ENCODE data around the gene TMX3. TPM values are rescaled to one million over a fixed set of nuclear protein-coding genes. Genes with fewer than 3 reads are reported as not detected.
A peak's percentile ranks its signal among the peaks of the same experiment; 100 is the strongest.

The TMX3 gene
- total and polyA plus RNA-seq, 3 experiments from 2014 or later: 27.3 to 46.6 (median 39.6) TPM

GRCh38 chr18:68703326-68703725 is 11.6 kb downstream of the TMX3 start:
- POLR2A ChIA-PET: no interaction called here
- H3K4me1 Mint-ChIP-seq: peaks cover 35 to 64% (median 54%) of the 10 kb centered on the region in 3 donors
- Histone ChIP-seq H3K4me3 (ENCODE audit: low read length) (no peak overlapping the region), H3K27me3 (ENCODE audit: insufficient read depth, low read length, poor library complexity, severe bottlenecking) (no peaks in the 10 kb centered on the region), H3K9me3 (ENCODE audit: low read length) (no peaks in the 10 kb centered on the region), H3K27ac (ENCODE audit: low read depth, low read length) (no peak overlapping the region), H3K36me3 (ENCODE audit: insufficient read depth, low read length) (peaks cover 4% of the 10 kb centered on the region), H3K4me1 (ENCODE audit: insufficient read depth, low read length) (peaks cover 7% of the 10 kb centered on the region)
- no peaks in the 10 kb centered on the region for H3K27me3 Mint-ChIP-seq
- CTCF ChIA-PET: no interaction called here
- peaks cover 0 to 77% (median 34%) of the 10 kb centered on the region in 3 donors for H3K36me3 Mint-ChIP-seq
- DNase-seq: no peak
- peak overlapping the region in 2 of 8 donors; percentile 11 to 41 for H3K27ac Mint-ChIP-seq
- no peaks in the 10 kb centered on the region for H3K9me3 Mint-ChIP-seq
- H3K4me3 Mint-ChIP-seq: no peak overlapping the region

GRCh38 chr18:68701353-68701752 is 13.6 kb downstream of the TMX3 start:
- ChIA-PET CTCF (no interaction called here), POLR2A (no interaction called here)
- no peaks in the 10 kb centered on the region for H3K27me3 ChIP-seq (ENCODE audit: insufficient read depth, low read length, poor library complexity, severe bottlenecking)
- Mint-ChIP-seq H3K4me3 (no peak overlapping the region), H3K36me3 (peaks cover 0 to 76% (median 32%) of the 10 kb centered on the region in 3 donors), H3K27me3 (no peaks in the 10 kb centered on the region), H3K4me1 (peaks cover 27 to 46% (median 35%) of the 10 kb centered on the region in 3 donors), H3K27ac (no peak overlapping the region), H3K9me3 (no peaks in the 10 kb centered on the region)
- no peak for DNase-seq
- H3K4me3 ChIP-seq (ENCODE audit: low read length): no peak overlapping the region
- H3K9me3 ChIP-seq (ENCODE audit: low read length): no peaks in the 10 kb centered on the region
- H3K36me3 ChIP-seq (ENCODE audit: insufficient read depth, low read length): peaks cover 9% of the 10 kb centered on the region
- H3K4me1 ChIP-seq (ENCODE audit: insufficient read depth, low read length): peaks cover 7% of the 10 kb centered on the region
- H3K27ac ChIP-seq (ENCODE audit: low read depth, low read length): no peak overlapping the region

GRCh38 chr18:68699043-68699442 is 15.9 kb downstream of the TMX3 start:
- ChIA-PET POLR2A (no interaction called here), CTCF (no interaction called here)
- H3K9me3 ChIP-seq (ENCODE audit: low read length): no peaks in the 10 kb centered on the region

GRCh38 chr18:68696937-68697336 is 18.0 kb downstream of the TMX3 start:
- peaks cover 9% of the 10 kb centered on the region for H3K36me3 ChIP-seq (ENCODE audit: insufficient read depth, low read length)
- CTCF ChIA-PET: no interaction called here
- no peak overlapping the region for H3K27ac Mint-ChIP-seq

More at GRCh38 chr18:68699043-68699442, 15.9 kb downstream of the TMX3 start:
- H3K4me1 Mint-ChIP-seq: peaks cover 19 to 28% (median 27%) of the 10 kb centered on the region in 3 donors
- no peak overlapping the region for H3K4me3 Mint-ChIP-seq
- peaks cover 14 to 74% (median 35%) of the 10 kb centered on the region in 3 donors for H3K36me3 Mint-ChIP-seq
- no peaks in the 10 kb centered on the region for H3K27me3 Mint-ChIP-seq
- H3K27ac Mint-ChIP-seq: no peak overlapping the region
- DNase-seq: no peak
- Histone ChIP-seq H3K36me3 (ENCODE audit: insufficient read depth, low read length) (peaks cover 6% of the 10 kb centered on the region), H3K27ac (ENCODE audit: low read depth, low read length) (no peak overlapping the region), H3K4me3 (ENCODE audit: low read length) (no peak overlapping the region), H3K27me3 (ENCODE audit: insufficient read depth, low read length, poor library complexity, severe bottlenecking) (no peaks in the 10 kb centered on the region), H3K4me1 (ENCODE audit: insufficient read depth, low read length) (no peaks in the 10 kb centered on the region)
- H3K9me3 Mint-ChIP-seq: no peaks in the 10 kb centered on the region

GRCh38 chr18:68694316-68694715 is 20.6 kb downstream of the TMX3 start:
- peak overlapping the region in 1 of 8 donors; percentile 40 for H3K27ac Mint-ChIP-seq
- Histone ChIP-seq H3K4me3 (ENCODE audit: low read length) (no peak overlapping the region), H3K36me3 (ENCODE audit: insufficient read depth, low read length) (peaks cover 9% of the 10 kb centered on the region), H3K27ac (ENCODE audit: low read depth, low read length) (no peak overlapping the region), H3K9me3 (ENCODE audit: low read length) (no peaks in the 10 kb centered on the region), H3K4me1 (ENCODE audit: insufficient read depth, low read length) (no peaks in the 10 kb centered on the region), H3K27me3 (ENCODE audit: insufficient read depth, low read length, poor library complexity, severe bottlenecking) (no peaks in the 10 kb centered on the region)
- no peak overlapping the region for H3K4me3 Mint-ChIP-seq
- H3K27me3 Mint-ChIP-seq: peaks cover 0 to 1% of the 10 kb centered on the region in 2 donors
- ChIA-PET CTCF (no interaction called here), POLR2A (no interaction called here)
- H3K4me1 Mint-ChIP-seq: peaks cover 4 to 19% (median 6%) of the 10 kb centered on the region in 3 donors
- no peak for DNase-seq
- H3K9me3 Mint-ChIP-seq: no peaks in the 10 kb centered on the region
- H3K36me3 Mint-ChIP-seq: peaks cover 14 to 73% (median 21%) of the 10 kb centered on the region in 3 donors

More at GRCh38 chr18:68696937-68697336, 18.0 kb downstream of the TMX3 start:
- Mint-ChIP-seq H3K36me3 (peaks cover 14 to 74% (median 31%) of the 10 kb centered on the region in 3 donors), H3K4me3 (no peak overlapping the region), H3K9me3 (no peaks in the 10 kb centered on the region), H3K27me3 (peaks cover 0 to 1% of the 10 kb centered on the region in 2 donors), H3K4me1 (peaks cover 7 to 17% (median 12%) of the 10 kb centered on the region in 3 donors)
- POLR2A ChIA-PET: no interaction called here
- Histone ChIP-seq H3K4me3 (ENCODE audit: low read length) (no peak overlapping the region), H3K9me3 (ENCODE audit: low read length) (no peaks in the 10 kb centered on the region), H3K27me3 (ENCODE audit: insufficient read depth, low read length, poor library complexity, severe bottlenecking) (no peaks in the 10 kb centered on the region), H3K27ac (ENCODE audit: low read depth, low read length) (no peak overlapping the region), H3K4me1 (ENCODE audit: insufficient read depth, low read length) (no peaks in the 10 kb centered on the region)
- DNase-seq: no peak

GRCh38 chr18:68693091-68693815 is 21.7 kb downstream of the TMX3 start:
- no peaks in the 10 kb centered on the region for H3K4me1 ChIP-seq (ENCODE audit: insufficient read depth, low read length)
- no peak for DNase-seq
- H3K36me3 ChIP-seq (ENCODE audit: insufficient read depth, low read length): peaks cover 9% of the 10 kb centered on the region
- H3K36me3 Mint-ChIP-seq: peaks cover 14 to 71% (median 20%) of the 10 kb centered on the region in 3 donors
- H3K27me3 Mint-ChIP-seq: peaks cover 0 to 1% of the 10 kb centered on the region in 2 donors
- no peak overlapping the region for H3K27ac Mint-ChIP-seq
- H3K9me3 ChIP-seq (ENCODE audit: low read length): no peaks in the 10 kb centered on the region
- no peaks in the 10 kb centered on the region for H3K9me3 Mint-ChIP-seq
- CTCF ChIA-PET: no interaction called here
- H3K4me3 Mint-ChIP-seq: no peak overlapping the region
- POLR2A ChIA-PET: no interaction called here
- no peak overlapping the region for H3K4me3 ChIP-seq (ENCODE audit: low read length)
- H3K27ac ChIP-seq (ENCODE audit: low read depth, low read length): no peak overlapping the region
- no peaks in the 10 kb centered on the region for H3K27me3 ChIP-seq (ENCODE audit: insufficient read depth, low read length, poor library complexity, severe bottlenecking)
- H3K4me1 Mint-ChIP-seq: peaks cover 4 to 19% (median 6%) of the 10 kb centered on the region in 3 donors

- CTCF ChIA-PET: interaction anchor here (0.7 kb wide), 1 partner anchor 19 kb away, joined by 3 read pairs; no protein-coding TSS in a partner anchor
- peak overlapping the region in 4 of 8 donors; percentile 8 to 67 (median 45) for H3K27ac Mint-ChIP-seq
- H3K27me3 ChIP-seq (ENCODE audit: insufficient read depth, low read length, poor library complexity, severe bottlenecking): no peaks in the 10 kb centered on the region
- no peaks in the 10 kb centered on the region for H3K4me1 ChIP-seq (ENCODE audit: insufficient read depth, low read length)
- H3K36me3 Mint-ChIP-seq: peaks cover 10 to 75% (median 30%) of the 10 kb centered on the region in 3 donors
- no peak overlapping the region for H3K4me3 Mint-ChIP-seq
- POLR2A ChIA-PET: no interaction called here
- H3K27ac ChIP-seq (ENCODE audit: low read depth, low read length): no peak overlapping the region
- DNase-seq: no peak
- peaks cover 0 to 12% (median 3%) of the 10 kb centered on the region in 3 donors for H3K4me1 Mint-ChIP-seq
- no peak overlapping the region for H3K4me3 ChIP-seq (ENCODE audit: low read length)
- H3K9me3 Mint-ChIP-seq: no peaks in the 10 kb centered on the region
- peaks cover 0 to 1% of the 10 kb centered on the region in 2 donors for H3K27me3 Mint-ChIP-seq
- H3K9me3 ChIP-seq (ENCODE audit: low read length): no peaks in the 10 kb centered on the region
- peaks cover 33% of the 10 kb centered on the region for H3K36me3 ChIP-seq (ENCODE audit: insufficient read depth, low read length)
Measured at GRCh38 chr18:68679528-68679927, 35.4 kb downstream of the TMX3 start.

GRCh38 chr18:68676913-68677312 is 38.0 kb downstream of the TMX3 start:
- peaks cover 0 to 12% (median 3%) of the 10 kb centered on the region in 3 donors for H3K4me1 Mint-ChIP-seq
- H3K36me3 Mint-ChIP-seq: peaks cover 10 to 63% (median 29%) of the 10 kb centered on the region in 3 donors
- no peaks in the 10 kb centered on the region for H3K9me3 Mint-ChIP-seq
- CTCF ChIA-PET: interaction anchor here (1.1 kb wide), 1 partner anchor 13 kb away, joined by 3 read pairs; no protein-coding TSS in a partner anchor
- POLR2A ChIA-PET: no interaction called here
- Histone ChIP-seq H3K4me1 (ENCODE audit: insufficient read depth, low read length) (no peaks in the 10 kb centered on the region), H3K9me3 (ENCODE audit: low read length) (no peaks in the 10 kb centered on the region), H3K36me3 (ENCODE audit: insufficient read depth, low read length) (peaks cover 20% of the 10 kb centered on the region), H3K4me3 (ENCODE audit: low read length) (no peak overlapping the region), H3K27me3 (ENCODE audit: insufficient read depth, low read length, poor library complexity, severe bottlenecking) (no peaks in the 10 kb centered on the region), H3K27ac (ENCODE audit: low read depth, low read length) (no peak overlapping the region)
- DNase-seq: no peak
- H3K4me3 Mint-ChIP-seq: no peak overlapping the region
- peak overlapping the region in 4 of 8 donors; percentile 7 to 77 (median 59) for H3K27ac Mint-ChIP-seq
- H3K27me3 Mint-ChIP-seq: peaks cover 0 to 1% of the 10 kb centered on the region in 2 donors

All from CD8-positive, alpha-beta memory T cell (primary cell).